SKM-1 treated with dmso at 0.1 percent for 144 hours (cell line): ENCODE measurements around the gene COTL1.
"Not testable (repeated sequence)": the region's sequence is repeated elsewhere in the genome, so short reads cannot be mapped to it uniquely, and the experiment has no call there.

Experiments used
- DNase-seq: peaks from one replicate; lab custom pipeline; 2025; ENCODE audit not compliant: unreplicated experiment; lab: John Stamatoyannopoulos, UW

Gene COTL1

DNA sequence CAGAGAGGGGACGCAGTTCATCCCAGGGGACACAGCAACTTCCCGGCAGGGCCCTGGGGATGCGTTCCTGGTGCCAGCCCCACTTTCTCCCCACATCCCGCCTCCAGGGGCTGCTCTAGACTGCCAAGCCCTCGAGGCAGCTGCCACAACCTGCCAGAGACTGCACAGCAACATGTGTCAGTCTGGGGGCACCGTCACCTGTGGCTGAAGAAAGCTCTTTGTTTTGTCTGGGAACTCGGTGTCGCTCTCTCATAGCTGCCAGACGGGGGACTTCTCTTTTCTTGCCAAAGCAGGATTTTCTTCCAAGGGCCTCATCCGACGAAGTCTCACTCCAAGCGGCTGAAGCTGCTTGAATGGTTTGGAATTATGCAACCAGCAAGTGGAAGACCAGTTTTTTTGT lies 43.7 kb downstream of the COTL1 start:
- DNase-seq: no peak

DNA sequence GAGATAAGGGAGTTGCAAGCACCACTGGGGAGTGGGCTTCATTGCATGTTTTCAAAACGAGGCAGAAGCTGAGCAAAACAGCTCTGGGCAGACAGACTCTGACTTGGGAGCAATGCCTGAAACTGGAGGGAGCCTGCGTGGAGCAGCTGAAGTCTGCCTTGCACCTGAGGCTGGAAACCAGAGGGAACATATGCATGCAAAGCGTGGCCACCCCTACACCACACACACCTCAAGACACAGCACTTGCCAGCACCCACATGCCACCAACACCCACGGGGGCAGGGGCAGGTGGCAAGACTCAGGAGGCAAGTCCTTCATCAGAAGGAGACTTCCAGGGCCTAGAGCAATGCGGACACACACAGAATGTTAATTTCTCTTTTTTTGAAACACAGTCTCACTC lies 45.8 kb downstream of the COTL1 start:
- DNase-seq: no peak

DNA sequence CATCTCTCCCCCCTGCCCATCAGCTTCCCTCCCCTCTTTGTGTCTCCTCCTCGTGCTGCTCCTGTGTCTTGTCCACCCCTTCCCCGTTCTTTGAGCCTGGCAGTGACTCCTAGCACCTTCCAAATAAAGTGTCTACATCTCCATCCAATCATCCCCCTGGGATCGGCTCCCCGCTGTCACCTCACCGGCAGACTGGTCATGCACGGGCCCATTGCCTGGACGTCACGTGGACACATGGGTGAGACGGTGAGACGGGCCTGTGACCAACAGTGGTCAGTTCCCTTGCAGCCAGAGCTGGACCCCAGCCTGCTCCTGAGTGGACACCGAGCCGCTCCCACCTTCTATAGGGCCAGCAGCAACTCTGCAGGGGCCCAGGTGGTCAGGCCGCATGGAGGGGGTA lies 46.4 kb downstream of the COTL1 start:
- no peak for DNase-seq

DNA sequence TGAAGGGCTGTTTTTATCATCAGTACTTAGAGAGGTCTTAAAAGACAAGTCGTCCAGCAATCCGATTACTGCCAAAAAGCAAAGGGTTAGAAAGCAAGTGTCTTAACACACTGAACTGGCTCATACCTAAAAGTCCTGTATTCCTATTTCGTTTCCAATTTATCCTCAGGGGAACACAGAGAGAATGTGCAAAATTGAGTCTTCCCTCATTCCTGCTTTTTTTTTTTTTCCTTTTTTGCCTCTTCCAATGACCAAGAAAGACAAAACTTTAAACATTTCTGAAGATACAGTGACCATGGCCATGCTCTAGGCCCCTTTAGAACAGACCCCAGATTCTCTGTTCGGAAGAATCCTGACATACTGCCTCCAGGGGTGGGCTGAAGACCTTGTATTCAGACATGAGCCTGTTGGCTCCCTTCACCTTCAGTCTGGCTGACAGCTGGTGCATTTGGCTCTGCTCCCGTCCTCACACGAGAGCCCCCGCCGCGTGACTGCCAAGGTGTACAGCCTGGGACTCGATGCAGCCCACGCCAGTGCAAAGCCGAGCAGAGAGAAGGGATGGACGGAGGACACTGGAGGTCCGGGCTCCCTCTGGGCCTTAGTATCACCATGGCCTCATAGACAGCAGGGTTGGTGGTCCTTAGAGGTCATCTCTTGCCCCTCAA lies 47.0 kb downstream of the COTL1 start:
- DNase-seq: no peak

DNA sequence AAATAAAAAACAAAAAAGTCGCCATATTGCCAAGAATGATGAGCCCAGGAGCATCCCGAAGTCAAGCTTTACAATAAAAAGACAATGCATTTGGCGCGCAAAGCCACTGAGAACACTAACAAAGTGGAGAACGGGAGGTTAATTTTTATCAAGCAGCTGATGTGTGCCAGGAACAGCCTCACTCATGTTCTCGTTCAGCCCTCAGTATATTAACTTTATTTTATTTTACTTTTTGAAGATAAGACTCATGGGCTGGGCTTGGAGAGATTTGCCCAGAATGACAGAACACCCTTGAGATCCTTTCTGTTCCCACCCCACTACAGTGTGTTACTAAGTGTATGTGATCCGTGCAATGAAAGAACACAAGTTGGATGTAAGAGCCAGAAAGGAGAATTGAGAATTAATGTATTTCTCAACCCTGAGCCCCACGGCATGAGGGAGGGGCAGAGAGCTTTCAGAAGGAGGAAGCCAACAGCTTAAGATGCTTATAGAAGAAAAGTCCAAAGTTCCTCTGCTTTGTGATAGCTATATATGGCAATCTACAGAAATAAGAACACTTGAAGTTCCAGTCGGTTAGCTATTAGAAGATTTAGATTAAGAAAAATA lies 48.4 kb downstream of the COTL1 start:
- peak; percentile 80 for DNase-seq

DNA sequence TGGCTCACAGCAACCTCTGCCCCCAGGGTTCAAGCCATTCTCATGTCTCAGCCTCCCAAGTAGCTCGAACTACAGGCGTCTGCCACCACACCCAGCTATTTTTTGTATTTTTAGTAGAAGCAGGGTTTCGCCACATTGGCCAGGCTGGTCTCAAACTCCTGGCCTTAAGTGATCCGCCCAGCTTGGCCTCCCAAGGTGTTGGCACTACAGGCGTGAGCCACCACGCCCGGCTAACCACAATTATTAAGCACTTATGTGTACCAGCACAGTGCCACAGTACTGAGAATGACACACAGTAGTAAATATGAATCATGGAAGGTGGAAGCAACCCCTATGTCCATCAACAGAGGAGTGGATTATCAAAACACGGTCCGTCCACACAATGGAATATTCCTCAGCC lies 49.8 kb downstream of the COTL1 start:
- no peak for DNase-seq

DNA sequence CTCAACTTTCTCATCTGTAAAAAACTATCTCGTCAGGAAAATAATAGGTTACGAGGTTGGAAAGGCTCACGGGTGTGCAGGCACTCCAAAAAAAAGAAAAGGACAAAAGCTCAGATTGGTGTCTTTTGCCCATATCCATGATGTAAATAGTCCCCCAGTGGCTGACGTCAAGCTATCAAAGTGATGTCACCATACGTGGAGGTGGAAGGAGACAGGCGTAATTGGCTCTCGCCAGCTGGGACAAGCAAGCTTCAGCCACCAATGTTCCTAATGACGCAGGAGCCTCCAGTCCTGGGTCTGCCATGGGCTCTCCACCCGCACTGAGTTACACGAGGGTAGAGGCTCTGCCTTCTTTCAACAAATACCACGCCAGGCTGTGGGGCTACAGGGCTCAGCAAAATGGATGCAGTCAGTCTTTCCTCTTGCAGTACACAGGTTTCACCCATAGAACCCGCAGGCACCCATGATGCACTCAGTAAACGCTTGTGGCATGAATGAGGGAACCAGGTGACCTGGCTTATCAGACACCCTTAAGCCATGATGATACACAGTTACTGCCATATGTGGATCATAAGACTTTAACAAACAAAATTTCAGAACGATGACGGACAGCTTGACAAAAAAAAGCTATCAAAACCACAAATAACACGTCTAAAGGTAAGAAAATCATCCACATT lies 50.5 kb downstream of the COTL1 start:
- no peak for DNase-seq

DNA sequence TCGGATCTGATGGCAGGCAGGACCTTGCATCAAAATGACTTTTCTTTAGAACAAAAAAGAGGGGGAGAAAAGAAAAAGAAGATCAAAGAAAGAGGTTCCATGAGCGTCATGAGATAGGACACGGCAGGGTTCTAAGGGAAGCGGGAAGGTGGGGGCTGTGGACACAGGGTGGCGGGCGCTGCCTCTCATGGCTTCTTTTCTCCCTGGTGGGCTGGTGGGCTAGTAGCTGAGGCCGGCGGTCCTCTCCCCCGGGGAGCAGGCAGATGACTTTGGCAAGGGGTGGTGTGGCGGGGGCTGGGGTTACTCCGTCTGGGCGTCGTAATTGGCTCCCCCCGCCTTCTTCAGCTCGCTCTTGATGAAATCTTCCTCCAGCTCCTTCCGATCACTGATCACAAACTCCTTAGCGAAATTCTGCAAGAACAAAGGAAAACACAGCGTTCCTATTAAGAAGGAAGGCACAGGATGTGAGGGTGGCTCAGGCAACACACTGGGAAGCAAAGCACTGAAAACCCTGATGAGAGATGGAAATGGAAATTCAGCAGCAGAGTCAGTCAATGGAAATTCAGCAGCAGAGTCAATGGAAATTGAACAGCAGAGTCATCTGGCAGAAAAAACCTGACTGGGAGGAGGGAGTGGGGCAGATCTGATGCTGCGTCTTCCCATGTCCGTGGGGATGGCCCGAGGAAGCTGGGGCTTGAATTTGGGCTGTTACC lies 51.2 kb downstream of the COTL1 start:
- DNase-seq: no peak

DNA sequence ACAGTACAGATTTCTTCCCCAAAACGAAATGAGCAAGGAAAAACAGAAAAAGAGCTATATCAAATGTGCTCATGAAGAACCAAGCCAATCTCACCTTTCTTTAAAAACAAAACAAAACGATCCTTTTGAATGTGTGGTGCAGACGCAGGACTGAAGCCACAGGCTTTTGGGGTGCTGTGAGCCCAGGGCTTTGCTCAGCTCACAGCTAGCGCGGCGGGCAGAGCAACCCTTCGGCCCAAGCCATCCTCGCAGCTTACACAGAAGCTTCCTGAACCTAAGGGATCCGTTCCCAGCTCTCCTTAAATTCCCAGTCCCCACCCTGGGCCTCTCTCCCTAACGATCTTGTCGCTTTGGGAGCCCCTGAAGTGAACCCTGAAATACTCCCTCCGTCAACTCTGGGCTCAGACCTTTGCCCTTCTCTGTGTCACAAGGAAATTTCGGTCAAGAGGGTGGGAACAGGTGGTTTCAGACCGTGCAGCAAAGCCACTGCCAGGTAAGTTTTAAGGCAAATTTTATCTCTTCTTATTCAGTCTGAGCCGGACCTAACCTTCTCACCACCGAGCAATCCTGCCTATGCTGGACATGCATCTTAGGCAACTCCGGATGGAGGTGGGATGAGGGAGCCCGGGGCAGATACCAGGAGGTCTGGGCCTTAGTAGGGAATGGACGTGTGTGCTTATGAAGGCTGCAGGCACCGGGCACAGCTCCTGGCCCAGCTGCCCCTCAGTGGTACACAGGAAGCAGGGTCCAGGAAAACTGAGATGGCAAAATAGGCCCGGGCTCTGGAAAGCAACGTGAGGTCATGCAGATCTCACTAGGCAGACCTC lies 52.0 kb downstream of the COTL1 start:
- no peak for DNase-seq

DNA sequence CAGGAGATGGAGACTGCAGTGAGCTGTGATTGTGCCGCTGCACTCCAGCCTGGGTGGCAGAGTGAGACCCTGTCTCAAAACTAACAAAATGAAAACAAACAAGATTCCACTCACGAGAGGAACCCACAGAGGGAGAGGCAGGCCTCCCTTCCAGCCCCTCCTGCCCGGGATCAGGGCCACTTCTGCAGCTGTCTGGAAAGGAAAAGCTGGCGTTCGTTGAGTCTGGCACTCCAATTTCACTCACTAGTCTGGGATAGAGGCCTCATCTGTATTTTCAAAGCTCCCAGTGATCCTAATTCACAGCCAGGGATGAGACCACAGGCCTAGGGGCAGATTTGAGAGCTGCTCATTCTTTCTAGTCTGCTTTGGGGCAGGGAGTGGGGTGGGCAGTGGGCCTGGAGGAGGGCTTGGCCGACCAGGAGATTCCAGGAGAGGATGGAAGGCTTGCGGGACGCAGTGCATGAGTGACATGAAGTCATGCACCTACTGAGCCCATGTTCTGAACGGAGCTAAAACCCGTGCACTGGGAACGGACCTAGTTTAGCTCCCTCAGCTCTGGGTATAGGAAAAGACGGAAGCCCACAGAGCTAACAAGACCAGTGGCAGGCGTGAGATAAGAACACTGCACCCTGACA lies 54.0 kb downstream of the COTL1 start:
- DNase-seq: no peak

DNA sequence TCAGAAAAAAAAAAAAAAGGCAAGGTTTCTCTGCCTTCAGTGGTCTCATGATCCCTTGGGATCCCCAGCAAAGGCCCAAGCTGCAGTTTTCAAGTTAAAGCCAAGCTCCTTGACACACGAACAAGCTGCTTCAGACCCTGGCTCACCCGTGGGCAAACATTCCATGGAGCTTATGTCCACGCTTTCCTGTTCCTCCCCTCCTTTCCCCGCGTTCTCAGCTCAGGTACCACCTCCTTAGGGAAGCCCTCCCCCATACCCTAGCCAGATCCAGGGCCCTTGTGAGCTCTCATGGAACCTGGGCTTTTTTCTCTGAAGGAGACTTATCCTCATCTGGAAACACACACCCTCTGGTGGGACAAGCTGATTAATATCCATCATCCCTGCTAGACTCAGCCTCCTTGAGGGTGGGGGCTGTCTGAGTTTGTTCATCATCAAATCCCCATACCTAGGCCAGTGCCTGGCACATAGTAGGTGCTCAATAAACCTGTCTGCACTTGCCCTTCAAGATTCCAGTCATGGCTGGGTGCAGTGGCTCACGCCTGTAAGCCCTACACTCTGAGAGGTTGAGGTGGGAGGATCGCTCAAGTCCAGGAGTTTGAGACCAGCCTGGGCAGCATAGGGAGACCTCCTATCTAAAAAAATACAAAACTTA lies 54.7 kb downstream of the COTL1 start:
- DNase-seq: no peak

DNA sequence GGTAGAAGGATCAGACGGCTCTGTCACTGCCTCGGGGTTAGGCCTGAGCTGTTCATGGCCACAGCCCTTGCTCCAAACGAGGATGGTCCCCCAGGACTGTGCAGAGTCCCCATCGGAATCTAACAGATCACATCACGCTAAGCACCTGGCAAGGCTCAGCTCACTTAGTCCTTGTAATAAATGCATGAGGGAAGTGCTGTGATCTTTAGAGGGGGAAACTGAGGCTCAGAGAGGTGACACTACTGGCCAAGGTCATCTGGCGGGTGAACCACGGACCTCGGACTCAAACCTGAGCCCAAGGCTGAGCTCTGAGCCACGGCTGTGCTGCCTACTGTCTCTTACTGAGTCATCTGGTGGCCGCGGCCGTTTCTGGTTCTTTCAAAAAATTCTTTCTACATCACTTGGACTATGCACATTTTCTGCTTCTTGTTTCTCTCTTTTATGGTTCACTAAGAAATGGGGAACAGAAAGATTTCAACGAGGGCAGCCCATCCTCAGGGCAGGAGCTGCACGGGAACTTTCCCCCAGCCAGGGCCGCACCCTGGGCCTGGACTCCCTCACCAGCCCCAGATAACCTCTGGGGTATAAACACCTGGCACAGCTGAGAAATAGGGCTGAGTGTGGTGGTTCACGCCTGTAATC lies 55.6 kb downstream of the COTL1 start:
- DNase-seq: peak; percentile 51

DNA sequence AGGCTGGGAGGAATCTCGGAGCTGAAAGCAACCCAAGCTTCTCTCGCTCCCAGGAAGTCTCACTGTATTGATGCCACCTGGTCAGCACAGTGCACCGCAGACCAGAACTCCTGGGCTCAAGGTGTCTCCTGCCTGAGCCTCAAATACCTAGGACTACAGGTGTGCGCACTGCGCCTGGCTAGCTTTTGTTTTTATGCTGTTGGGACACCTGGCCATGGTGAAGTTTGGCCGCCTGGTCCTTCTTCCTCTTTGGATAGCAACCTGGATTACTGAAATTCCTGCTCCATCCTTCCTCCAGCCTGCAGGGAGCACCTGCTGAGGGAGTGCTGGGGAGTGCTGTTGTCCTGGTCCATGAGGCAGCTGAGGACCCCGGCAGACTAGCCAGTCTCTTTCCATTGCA lies 56.6 kb downstream of the COTL1 start:
- DNase-seq: no peak

DNA sequence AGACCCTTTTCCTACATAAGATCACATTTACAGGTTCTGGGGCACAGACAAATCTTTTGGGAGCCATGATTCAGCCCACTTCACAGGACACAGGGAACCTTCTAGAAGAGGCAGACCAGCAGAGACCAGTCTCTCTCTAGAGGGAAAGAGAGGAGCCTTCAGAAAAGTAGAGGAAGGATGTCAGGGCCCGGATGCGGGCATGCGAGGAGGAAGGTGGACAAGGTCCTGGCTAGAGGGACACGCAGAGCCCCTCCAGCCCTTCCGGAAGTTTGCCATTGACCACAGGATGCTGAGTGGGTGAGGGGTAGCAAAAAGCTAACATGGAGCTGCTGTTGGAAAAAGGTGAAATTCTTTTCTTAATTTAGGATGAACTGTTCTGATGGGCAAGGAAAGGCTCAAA lies 57.6 kb downstream of the COTL1 start:
- no peak for DNase-seq

DNA sequence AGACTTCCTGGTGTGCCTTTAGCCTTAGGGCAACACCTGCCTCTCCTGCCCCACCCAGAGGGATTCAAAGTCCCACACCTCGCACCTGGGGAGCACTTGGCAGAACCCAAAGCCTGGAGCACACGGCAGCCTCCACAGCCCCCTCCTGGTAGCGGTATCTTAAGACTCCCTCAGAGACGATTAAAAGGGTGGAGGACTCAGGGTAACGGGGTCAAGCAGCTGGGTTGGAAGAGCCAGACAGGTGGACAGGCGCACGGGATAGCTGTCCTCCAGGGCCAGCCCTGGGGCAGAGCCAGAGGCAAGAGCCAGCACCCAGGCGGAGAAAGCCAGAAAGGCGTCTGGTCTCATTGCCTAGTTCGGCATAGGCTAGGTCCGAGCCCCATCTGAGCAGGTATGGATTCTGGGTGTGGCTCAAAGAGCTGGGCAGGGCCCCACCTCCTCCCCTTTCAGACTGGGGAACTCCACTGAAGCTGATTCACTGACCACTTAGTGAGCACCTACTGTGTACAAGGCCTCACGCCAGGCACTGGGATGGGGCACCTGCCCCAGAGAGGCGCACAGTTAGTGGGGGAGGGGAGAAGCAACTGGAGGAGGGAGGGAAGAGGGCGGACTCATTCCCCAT lies 58.5 kb downstream of the COTL1 start:
- DNase-seq: no peak

DNA sequence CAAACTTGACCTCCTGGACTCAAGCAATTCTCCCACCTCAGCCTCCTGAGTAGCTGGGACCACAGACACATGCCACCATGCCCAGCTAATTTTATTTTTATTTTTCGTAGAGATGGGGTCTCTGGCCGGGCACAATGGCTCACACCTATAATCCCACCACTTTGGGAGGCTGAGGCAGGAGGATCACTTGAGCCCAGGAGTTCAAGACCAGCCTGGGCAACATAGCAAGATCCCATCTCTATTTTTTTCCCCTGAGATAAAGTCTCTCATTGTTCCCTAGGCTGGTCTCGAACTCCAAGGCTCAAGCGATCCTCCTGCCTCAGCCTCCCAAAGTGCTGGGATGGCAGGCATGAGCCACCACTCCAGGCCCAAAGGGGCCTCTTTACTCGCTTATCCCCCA lies 59.0 kb downstream of the COTL1 start:
- not testable (repeated sequence) for DNase-seq

DNA sequence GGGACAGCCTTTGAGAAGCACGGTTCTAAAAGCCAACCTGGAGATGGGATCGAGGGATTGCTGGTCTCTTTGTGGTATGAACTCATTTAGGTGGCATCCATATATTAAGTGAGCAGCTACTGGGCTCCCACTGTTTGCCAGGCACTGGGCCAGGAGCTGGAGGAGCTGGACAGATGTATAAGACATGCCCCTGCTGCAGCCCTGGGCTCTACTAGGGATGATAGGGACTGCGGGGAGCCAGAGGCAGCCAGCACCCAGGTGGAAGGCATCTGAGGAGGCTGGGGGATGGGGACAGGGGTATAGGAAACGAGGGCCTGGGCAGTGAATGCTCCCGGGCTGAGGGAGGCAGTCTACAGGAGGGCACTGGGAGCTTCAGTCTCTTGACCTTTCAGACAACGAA lies 60.4 kb downstream of the COTL1 start:
- no peak for DNase-seq

DNA sequence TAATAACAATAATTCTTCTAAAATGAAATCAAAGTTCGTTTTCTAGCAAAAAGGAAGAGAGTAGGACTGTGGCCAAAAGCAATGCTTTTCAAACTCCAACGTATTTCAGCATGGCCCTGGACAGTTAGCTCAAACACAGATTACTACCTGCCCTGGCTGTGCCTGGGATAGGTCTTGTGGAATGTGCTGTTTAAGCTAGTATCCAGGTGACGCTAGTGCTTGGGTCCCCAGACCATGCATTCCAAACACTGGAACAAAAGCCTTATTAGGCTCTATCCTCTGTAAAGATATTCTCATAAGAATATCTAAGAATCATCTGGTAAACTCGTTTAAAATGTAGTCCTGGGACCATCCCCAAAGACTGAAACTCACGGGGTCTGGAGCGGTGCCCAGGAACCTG lies 60.8 kb downstream of the COTL1 start:
- DNase-seq: no peak
